ENCODE measurements around the gene P4HA3. TPM values are rescaled to one million over a fixed set of nuclear protein-coding genes. Genes with fewer than 3 reads are reported as not detected.
A peak's percentile ranks its signal among the peaks of the same experiment; 100 is the strongest.

Gene P4HA3
- total RNA-seq, 1 experiment from 2014 or later, result 0.14 TPM

- no peak for DNase-seq
- Histone ChIP-seq H3K4me3 (ENCODE audit: insufficient read depth, low read depth, low read length) (no peak overlapping the region), H3K27me3 (ENCODE audit: control insufficient read depth, insufficient read depth, low read length) (no peaks in the 10 kb centered on the region), H3K36me3 (replicated peaks; ENCODE audit: control insufficient read depth, insufficient read depth, low read length) (no peaks in the 10 kb centered on the region)
Observed at GRCh38 chr11:74325649-74326645, 14.5 kb upstream of the P4HA3 start.

- Histone ChIP-seq H3K27me3 (ENCODE audit: control insufficient read depth, insufficient read depth, low read length) (no peaks in the 10 kb centered on the region), H3K36me3 (replicated peaks; ENCODE audit: control insufficient read depth, insufficient read depth, low read length) (no peaks in the 10 kb centered on the region), H3K4me3 (ENCODE audit: insufficient read depth, low read depth, low read length) (no peak overlapping the region)
- DNase-seq, result no peak
Observed at GRCh38 chr11:74322667-74323066, 11.2 kb upstream of the P4HA3 start.

- Histone ChIP-seq H3K36me3 (replicated peaks; ENCODE audit: control insufficient read depth, insufficient read depth, low read length) (no peaks in the 10 kb centered on the region), H3K4me3 (ENCODE audit: insufficient read depth, low read depth, low read length) (no peak overlapping the region), H3K27me3 (ENCODE audit: control insufficient read depth, insufficient read depth, low read length) (no peaks in the 10 kb centered on the region)
- peak; percentile 49 for DNase-seq
Observed at GRCh38 chr11:74321487-74322188, 10.2 kb upstream of the P4HA3 start.

DNA sequence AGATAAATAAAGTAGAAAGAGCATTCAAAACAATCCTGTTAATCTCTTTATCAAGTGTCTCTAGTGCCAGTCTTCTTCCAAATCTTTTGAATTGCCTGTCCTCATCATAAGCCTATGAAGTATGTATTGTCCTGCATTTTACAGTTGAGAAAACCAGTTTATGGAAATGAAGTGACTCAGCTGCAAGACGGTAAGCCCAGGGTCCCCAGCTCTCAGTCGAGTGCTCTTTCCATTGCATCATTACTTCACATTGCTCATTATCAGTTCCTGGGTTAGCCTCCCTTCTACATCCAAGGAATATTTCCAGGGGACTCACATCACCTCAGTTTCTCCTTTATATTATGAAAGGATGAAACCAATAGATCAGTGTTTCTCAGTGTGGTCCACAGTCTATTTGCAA is 9.1 kb upstream of the P4HA3 start:
- no peak for DNase-seq
- no peaks in the 10 kb centered on the region for H3K36me3 ChIP-seq (replicated peaks; ENCODE audit: control insufficient read depth, insufficient read depth, low read length)
- H3K27me3 ChIP-seq (ENCODE audit: control insufficient read depth, insufficient read depth, low read length), result no peaks in the 10 kb centered on the region
- no peak overlapping the region for H3K4me3 ChIP-seq (ENCODE audit: insufficient read depth, low read depth, low read length)

DNA sequence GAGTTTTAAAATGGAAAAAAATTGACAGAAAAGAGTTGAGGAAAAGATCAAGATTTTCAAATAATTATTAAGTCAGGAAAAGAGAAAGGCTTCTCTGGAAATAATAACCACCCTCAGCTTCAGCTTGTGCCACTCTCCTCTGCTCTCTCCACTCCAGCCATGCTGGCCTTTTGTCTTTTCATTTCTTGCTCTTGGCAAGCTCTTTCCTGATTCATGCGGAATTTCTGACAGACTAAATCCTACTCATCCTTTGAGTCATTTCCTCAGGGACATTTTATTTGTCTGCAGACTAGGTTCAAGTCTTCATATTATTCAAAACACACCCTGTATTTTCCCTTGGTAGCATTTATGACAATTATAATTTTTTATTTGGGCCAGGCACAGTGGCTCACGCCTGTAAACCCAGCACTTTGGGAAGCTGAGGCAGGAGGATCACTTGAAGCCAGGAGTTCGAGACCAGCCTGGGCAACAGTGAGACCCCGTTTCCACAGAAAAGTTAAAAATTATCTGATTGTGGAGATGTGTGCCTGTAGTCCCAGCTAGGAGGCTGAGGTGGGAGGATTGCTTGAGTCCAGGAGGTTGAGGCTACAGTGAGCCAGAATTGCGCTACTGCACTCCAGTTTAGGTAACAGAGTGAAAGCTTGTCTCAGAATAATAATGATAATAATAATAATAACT is 7.8 kb upstream of the P4HA3 start:
- Histone ChIP-seq H3K4me3 (ENCODE audit: insufficient read depth, low read depth, low read length) (no peak overlapping the region), H3K27me3 (ENCODE audit: control insufficient read depth, insufficient read depth, low read length) (no peaks in the 10 kb centered on the region), H3K36me3 (replicated peaks; ENCODE audit: control insufficient read depth, insufficient read depth, low read length) (no peaks in the 10 kb centered on the region)
- DNase-seq, result no peak

GRCh38 chr11:74318241-74318932 is 6.9 kb upstream of the P4HA3 start:
- H3K27me3 ChIP-seq (ENCODE audit: control insufficient read depth, insufficient read depth, low read length), result peaks cover 1% of the 10 kb centered on the region; the same call in 1 of the 2 replicates
- no peaks in the 10 kb centered on the region for H3K36me3 ChIP-seq (replicated peaks; ENCODE audit: control insufficient read depth, insufficient read depth, low read length)
- no peak for DNase-seq
- H3K4me3 ChIP-seq (ENCODE audit: insufficient read depth, low read depth, low read length), result no peak overlapping the region

GRCh38 chr11:74316772-74317505 is 5.5 kb upstream of the P4HA3 start:
- H3K4me3 ChIP-seq (ENCODE audit: insufficient read depth, low read depth, low read length), result no peak overlapping the region
- no peaks in the 10 kb centered on the region for H3K36me3 ChIP-seq (replicated peaks; ENCODE audit: control insufficient read depth, insufficient read depth, low read length)
- H3K27me3 ChIP-seq (ENCODE audit: control insufficient read depth, insufficient read depth, low read length), result peaks cover 8% of the 10 kb centered on the region
- no peak for DNase-seq

DNA sequence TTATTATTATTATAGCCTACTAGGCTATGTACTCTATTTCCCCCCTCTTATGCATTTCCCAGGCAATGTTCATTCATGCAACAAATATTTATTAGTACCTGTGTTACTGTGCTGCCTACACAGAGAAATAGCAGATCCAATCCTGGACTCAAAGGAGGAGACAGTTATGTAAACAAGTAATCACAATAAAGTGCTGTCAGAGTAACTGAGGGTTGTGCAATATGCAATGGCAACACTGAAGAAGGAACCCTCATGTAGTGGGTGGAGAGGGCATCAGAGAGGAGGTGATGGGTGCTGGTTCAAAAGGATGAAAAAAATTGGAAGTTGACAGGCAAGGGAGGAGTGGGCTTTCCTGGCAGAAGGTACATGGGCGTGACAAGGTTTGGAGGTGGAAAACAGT is 886 bp upstream of the P4HA3 start:
- H3K36me3 ChIP-seq (replicated peaks; ENCODE audit: control insufficient read depth, insufficient read depth, low read length), result no peaks in the 10 kb centered on the region
- DNase-seq, result no peak
- peaks cover 21% of the 10 kb centered on the region for H3K27me3 ChIP-seq (ENCODE audit: control insufficient read depth, insufficient read depth, low read length)
- H3K4me3 ChIP-seq (ENCODE audit: insufficient read depth, low read depth, low read length), result no peak overlapping the region

GRCh38 chr11:74310857-74311256 is 583 bp downstream of the P4HA3 start:
- no peaks in the 10 kb centered on the region for H3K36me3 ChIP-seq (replicated peaks; ENCODE audit: control insufficient read depth, insufficient read depth, low read length)
- no peak for DNase-seq
- peak overlapping the region; percentile 43 for H3K4me3 ChIP-seq (ENCODE audit: insufficient read depth, low read depth, low read length)
- H3K27me3 ChIP-seq (ENCODE audit: control insufficient read depth, insufficient read depth, low read length), result peaks cover 23% of the 10 kb centered on the region

GRCh38 chr11:74307434-74307833 is 4.0 kb downstream of the P4HA3 start:
- Histone ChIP-seq H3K36me3 (replicated peaks; ENCODE audit: control insufficient read depth, insufficient read depth, low read length) (no peaks in the 10 kb centered on the region), H3K27me3 (ENCODE audit: control insufficient read depth, insufficient read depth, low read length) (peaks cover 20% of the 10 kb centered on the region), H3K4me3 (ENCODE audit: insufficient read depth, low read depth, low read length) (no peak overlapping the region)
- DNase-seq, result no peak

- H3K27me3 ChIP-seq (ENCODE audit: control insufficient read depth, insufficient read depth, low read length), result peaks cover 12% of the 10 kb centered on the region
- no peak overlapping the region for H3K4me3 ChIP-seq (ENCODE audit: insufficient read depth, low read depth, low read length)
- DNase-seq, result no peak
- H3K36me3 ChIP-seq (replicated peaks; ENCODE audit: control insufficient read depth, insufficient read depth, low read length), result no peaks in the 10 kb centered on the region
Observed at GRCh38 chr11:74306435-74307175, 4.8 kb downstream of the P4HA3 start.

GRCh38 chr11:74299015-74299414 is 12.4 kb downstream of the P4HA3 start:
- Histone ChIP-seq H3K27me3 (ENCODE audit: control insufficient read depth, insufficient read depth, low read length) (no peaks in the 10 kb centered on the region), H3K36me3 (replicated peaks; ENCODE audit: control insufficient read depth, insufficient read depth, low read length) (no peaks in the 10 kb centered on the region), H3K4me3 (ENCODE audit: insufficient read depth, low read depth, low read length) (no peak overlapping the region)
- DNase-seq, result no peak

DNA sequence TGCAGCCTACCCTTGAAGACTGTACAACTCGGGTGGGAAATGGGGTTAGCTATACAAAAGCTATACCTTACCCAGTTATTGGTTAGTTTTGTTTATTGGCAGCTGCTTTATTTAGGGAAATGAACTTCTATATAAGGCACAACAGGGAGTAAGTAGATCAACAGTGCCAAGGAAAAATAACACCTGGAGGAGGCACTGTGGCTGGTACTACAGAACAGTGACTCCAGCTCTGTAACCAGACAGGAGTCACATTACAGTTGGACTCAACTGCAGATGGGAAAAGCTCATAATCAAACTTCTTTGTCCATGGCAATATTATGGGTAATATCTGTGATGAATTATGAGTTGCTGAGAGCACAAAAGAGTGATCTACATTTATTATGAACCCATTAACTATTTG is 14.0 kb downstream of the P4HA3 start:
- no peak for DNase-seq
- Histone ChIP-seq H3K27me3 (ENCODE audit: control insufficient read depth, insufficient read depth, low read length) (no peaks in the 10 kb centered on the region), H3K36me3 (replicated peaks; ENCODE audit: control insufficient read depth, insufficient read depth, low read length) (no peaks in the 10 kb centered on the region), H3K4me3 (ENCODE audit: insufficient read depth, low read depth, low read length) (no peak overlapping the region)
